GM12801 (cell line): Measurements from ENCODE around the gene ECSCR.

ENCODE experiments used
- CTCF ChIP-seq: IDR thresholded peaks from one replicate; pipeline ENCODE4 v1.5.1; 2011; ENCODE audit warnings: control low read depth; ENCODE audit not compliant: insufficient read length; ENCODE audit errors: extremely low read depth

Gene ECSCR

DNA sequence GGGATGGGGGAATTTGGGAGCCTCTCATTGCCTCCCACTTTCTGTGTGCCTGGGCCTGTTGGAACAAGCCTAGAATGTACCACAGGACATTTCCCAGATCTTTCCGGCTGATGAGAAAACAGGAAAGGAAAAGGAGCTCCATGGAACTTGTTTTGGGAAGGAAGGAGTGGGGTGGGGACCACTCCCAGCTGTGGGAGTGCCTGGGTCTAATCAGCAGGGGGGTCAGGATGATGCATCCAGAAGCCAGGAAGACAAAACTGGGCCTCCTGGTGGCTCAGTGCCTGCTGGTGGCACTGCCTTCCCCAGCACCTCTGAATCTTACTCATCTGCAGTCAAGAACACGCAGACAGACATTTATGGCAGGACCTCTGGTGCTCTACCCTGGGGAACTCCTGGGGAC, 11.0 kb upstream of the ECSCR start:
- TF ChIP-seq CTCF = no peak

GRCh38 chr5:139473105-139473504, 10.6 kb upstream of the ECSCR start:
- TF ChIP-seq CTCF = no peak

DNA sequence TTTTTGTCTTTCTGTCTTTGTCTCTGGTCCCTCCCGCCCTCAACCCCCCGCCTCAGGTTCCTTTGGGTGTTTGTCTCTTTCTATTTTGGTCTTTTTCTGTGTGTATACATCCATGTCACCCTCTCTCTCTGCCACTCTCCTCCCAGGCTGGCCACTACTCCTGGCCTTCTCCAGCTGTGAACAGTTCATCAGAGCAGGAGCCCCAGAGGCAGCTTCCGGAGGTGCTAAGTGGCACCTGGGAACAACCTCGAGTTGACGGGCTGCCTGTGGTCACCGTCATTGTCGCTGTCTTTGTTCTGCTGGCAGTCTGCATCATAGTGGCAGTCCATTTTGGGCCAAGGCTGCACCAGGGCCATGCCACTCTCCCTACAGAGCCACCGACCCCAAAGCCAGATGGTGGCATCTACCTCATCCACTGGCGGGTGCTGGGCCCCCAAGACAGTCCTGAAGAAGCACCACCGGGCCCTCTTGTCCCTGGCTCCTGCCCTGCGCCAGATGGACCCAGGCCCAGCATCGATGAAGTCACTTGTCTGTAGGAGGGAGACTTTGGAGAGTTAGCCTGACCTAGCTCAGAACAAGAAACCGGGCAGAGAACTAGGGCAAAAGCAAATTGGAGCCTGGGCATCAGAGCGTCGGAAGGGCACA, 10.0 kb upstream of the ECSCR start:
- no peak for TF ChIP-seq CTCF

DNA sequence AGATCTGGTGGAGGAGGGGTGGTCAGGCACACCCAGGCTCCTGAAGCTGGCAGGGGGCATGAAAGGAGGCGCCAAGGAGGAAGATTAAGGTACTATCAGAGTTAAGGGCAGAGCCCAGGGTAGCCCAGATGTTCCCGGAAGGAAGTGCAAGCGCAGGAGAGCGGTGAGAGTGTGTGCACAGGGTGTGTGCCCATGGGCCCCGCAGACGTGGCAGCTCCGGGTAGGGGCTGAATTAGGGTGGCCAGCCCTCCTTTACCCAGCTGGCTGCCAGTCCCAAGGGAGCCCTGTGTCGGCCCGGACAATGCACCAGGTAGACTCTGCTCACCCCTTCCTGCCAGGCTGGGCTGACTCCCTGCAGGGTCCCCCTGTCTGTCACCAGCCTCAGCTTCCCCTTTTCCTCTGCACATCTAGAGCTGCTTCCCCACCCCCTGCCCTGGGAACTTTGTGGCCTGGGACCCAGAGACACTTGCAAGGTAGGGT, 8.3 kb upstream of the ECSCR start, which contains the start of gene SMIM33:
TSS of gene SMIM33 (plus strand) at position 184 of the 480 bp plus-strand sequence. CDS start at position 302, 118 bp downstream.
- no peak for TF ChIP-seq CTCF

- TF ChIP-seq CTCF = no peak
Observed at GRCh38 chr5:139468421-139468931, 5.9 kb upstream of the ECSCR start.

- TF ChIP-seq CTCF = no peak
Observed at GRCh38 chr5:139461698-139462097, 845 bp downstream of the ECSCR start.

GRCh38 chr5:139461176-139461575, 1.4 kb downstream of the ECSCR start:
- TF ChIP-seq CTCF = no peak
